Prostate gland (tissue), 2 donors: ENCODE results near the gene TEX264. TPM values are rescaled to one million over a fixed set of nuclear protein-coding genes. Genes with fewer than 3 reads are reported as not detected.
A peak's percentile ranks its signal among the peaks of the same experiment; 100 is the strongest.

Experiments used
- DNase-seq: peaks from one replicate; pipeline ENCODE4 v3.0.0-alpha.2; 2019; ENCODE audit warnings: low spot score
- H3K27ac ChIP-seq, 2 donors: fragments of 200-600 bp; sonication (generic); 2 replicates each; pipeline ENCODE4 v1.5.1; 2017 to 2019
- H3K27me3 ChIP-seq: fragments of 200-600 bp; sonication (generic); replicated peaks from 2 replicates; pipeline ENCODE4 v1.5.1; 2019; ENCODE audit not compliant: insufficient read depth
- H3K36me3 ChIP-seq, 2 donors: fragments of 200-600 bp; sonication (generic); 1 replicate in 1 of 2; 2 replicates in 1 of 2; pipeline versions ENCODE4 v1.5.1 to v1.8.1; 2017 to 2019
- H3K4me1 ChIP-seq: fragments of 200-600 bp; sonication (generic); replicated peaks from 2 replicates; pipeline ENCODE4 v1.5.1; 2019
- H3K4me3 ChIP-seq, 2 donors: fragments of 200-600 bp; sonication (generic); 2 replicates each; pipeline ENCODE4 v1.5.1; 2017 to 2019
- H3K9me3 ChIP-seq: fragments of 200-600 bp; sonication (generic); 2 replicates; pipeline ENCODE4 v1.5.1; 2017
- CTCF ChIP-seq, 4 experiments: fragments of 200-600 bp in 2 of 4; fragments of 450-650 bp in 2 of 4; sonication (generic) in 2 of 4; IDR thresholded peaks; 1 replicate in 3 of 4; 2 replicates in 1 of 4; pipeline ENCODE4 v1.5.1; 2016 to 2019; ENCODE audit warnings: antibody characterized with exemption in 4 of 4, mild to moderate bottlenecking in 2 of 4, moderate library complexity in 2 of 4
- POLR2A ChIP-seq: fragments of 450-650 bp; IDR thresholded peaks from one replicate; pipeline ENCODE4 v1.6.1; 2016; ENCODE audit warnings: antibody characterized with exemption, mild to moderate bottlenecking
- POLR2AphosphoS5 ChIP-seq: sonication (generic); formaldehyde crosslinking; IDR thresholded peaks from one replicate; pipeline ENCODE4 v1.6.1; 2017; ENCODE audit warnings: antibody characterized with exemption
- WGBS: methylation state at CpG from one replicate; pipeline ENCODE4 v1.1.5; 2018; 5-methylcytosine and 5-hydroxymethylcytosine counted together
- intact Hi-C: fragments of 100-400 bp; cut with DNase I; formaldehyde crosslinking; loops from one replicate; pipeline ENCODE4 v1.14.2; 2022
- total RNA-seq, 2 donors: library from RNA; depleted of rRNA; stranded (reverse); fragments of >200 nt; gene quantifications; one replicate each; pipeline ENCODE4 v1.1.0, GENCODE V29; 2016

Gene TEX264
- total RNA-seq, 2 donors from 2014 or later: 157 to 214 TPM

- intact Hi-C loops: no loop called here
- 78% methylated on average over 3 of the region's 3 CpGs for WGBS
Measured at GRCh38 chr3:51706021-51706485, 35.0 kb downstream of the TEX264 start.

GRCh38 chr3:51706788-51707731 is 36.0 kb downstream of the TEX264 start, which contains the start of gene GRM2:
Gene GRM2, plus strand, starts transcription at chr3:51707068. Its CDS starts 1,916 bp downstream, at chr3:51708984.
- no peaks in the 10 kb centered on the region for H3K27me3 ChIP-seq
- TF ChIP-seq POLR2AphosphoS5 (peak; percentile 57), CTCF (IDR thresholded peaks at IDR 0.05) (no peak), POLR2A (no peak)
- H3K9me3 ChIP-seq: no peaks in the 10 kb centered on the region
- peak; percentile 81 for DNase-seq
- no peaks in the 10 kb centered on the region for H3K4me1 ChIP-seq
- H3K36me3 ChIP-seq: no peaks in the 10 kb centered on the region
- peak within 1 kb of the TSS; percentile 23 to 34 for H3K4me3 ChIP-seq
- WGBS: 4% methylated on average over 67 of the region's 69 CpGs
- intact Hi-C loops: no loop called here
- H3K27ac ChIP-seq: no peak within 1 kb of the TSS

More at GRCh38 chr3:51706021-51706485, 35.0 kb downstream of the TEX264 start:
- Histone ChIP-seq H3K27me3 (no peaks in the 10 kb centered on the region), H3K9me3 (no peaks in the 10 kb centered on the region), H3K27ac (no peak overlapping the region), H3K36me3 (no peaks in the 10 kb centered on the region), H3K4me1 (no peaks in the 10 kb centered on the region), H3K4me3 (no peak overlapping the region)
- DNase-seq: no peak
- TF ChIP-seq POLR2A (no peak), CTCF (IDR thresholded peaks at IDR 0.05) (no peak), POLR2AphosphoS5 (no peak)

GRCh38 chr3:51708216-51708845 is 37.3 kb downstream of the TEX264 start:
- TF ChIP-seq POLR2A: no peak
- TF ChIP-seq CTCF (IDR thresholded peaks at IDR 0.05): no peak
- TF ChIP-seq POLR2AphosphoS5: no peak
- H3K27me3 ChIP-seq: no peaks in the 10 kb centered on the region
- no peaks in the 10 kb centered on the region for H3K4me1 ChIP-seq
- no peak for DNase-seq
- 77% methylated on average over 3 of the region's 3 CpGs for WGBS
- intact Hi-C loops: no loop called here
- H3K4me3 ChIP-seq: no peak overlapping the region
- H3K9me3 ChIP-seq: no peaks in the 10 kb centered on the region
- no peak overlapping the region for H3K27ac ChIP-seq
- H3K36me3 ChIP-seq: no peaks in the 10 kb centered on the region

GRCh38 chr3:51709004-51709420 is 38.0 kb downstream of the TEX264 start:
- DNase-seq: no peak
- Histone ChIP-seq H3K36me3 (no peaks in the 10 kb centered on the region), H3K27ac (no peak overlapping the region), H3K9me3 (no peaks in the 10 kb centered on the region), H3K4me1 (no peaks in the 10 kb centered on the region), H3K4me3 (no peak overlapping the region), H3K27me3 (no peaks in the 10 kb centered on the region)
- TF ChIP-seq CTCF (IDR thresholded peaks at IDR 0.05) (no peak), POLR2AphosphoS5 (no peak), POLR2A (no peak)
- WGBS: 95% methylated on average over 13 of the region's 17 CpGs
- intact Hi-C loops: no loop called here
